Neuron (in vitro differentiated cells): ENCODE data around the gene ATP2C2.

Experiments
- H2AFZ ChIP-seq: one replicate; pipeline ENCODE4 v1.6.1; 2013; ENCODE audit warnings: low read depth, mild to moderate bottlenecking, inconsistent platforms, low read length, moderate library complexity
- H3K27me3 ChIP-seq: one replicate; pipeline ENCODE4 v1.6.1; 2013; ENCODE audit warnings: low read length; ENCODE audit not compliant: insufficient read depth
- H3K36me3 ChIP-seq: one replicate; pipeline ENCODE4 v1.6.1; 2013; ENCODE audit warnings: low read length; ENCODE audit not compliant: insufficient read depth
- H3K4me1 ChIP-seq: one replicate; pipeline ENCODE4 v1.6.1; 2013; ENCODE audit warnings: low read length; ENCODE audit not compliant: insufficient read depth
- H3K4me3 ChIP-seq: 2 replicates; pipeline ENCODE4 v1.5.1; 2013; ENCODE audit warnings: mild to moderate bottlenecking, low read length, moderate library complexity
- H3K9me3 ChIP-seq: one replicate; pipeline ENCODE4 v1.6.1; 2013; ENCODE audit warnings: low read length

Gene ATP2C2

GRCh38 chr16:84479716-84480450, 111.5 kb downstream of the ATP2C2 start:
- no peaks in the 10 kb centered on the region for H3K27me3 ChIP-seq
- H3K36me3 ChIP-seq = peaks cover 30% of the 10 kb centered on the region
- peaks cover 22% of the 10 kb centered on the region for H3K4me1 ChIP-seq
- H3K4me3 ChIP-seq = no peak overlapping the region
- H3K9me3 ChIP-seq = peaks cover 5% of the 10 kb centered on the region
- no peak overlapping the region for H2AFZ ChIP-seq

- H3K27me3 ChIP-seq = no peaks in the 10 kb centered on the region
- H2AFZ ChIP-seq = no peak overlapping the region
- H3K4me3 ChIP-seq = no peak overlapping the region
- peaks cover 33% of the 10 kb centered on the region for H3K36me3 ChIP-seq
- H3K4me1 ChIP-seq = peaks cover 16% of the 10 kb centered on the region
- H3K9me3 ChIP-seq = peaks cover 3% of the 10 kb centered on the region
Measured at GRCh38 chr16:84481051-84481735, 112.9 kb downstream of the ATP2C2 start.

GRCh38 chr16:84482001-84482891, 113.9 kb downstream of the ATP2C2 start:
- H2AFZ ChIP-seq = no peak overlapping the region
- no peaks in the 10 kb centered on the region for H3K27me3 ChIP-seq
- peaks cover 3% of the 10 kb centered on the region for H3K9me3 ChIP-seq
- no peak overlapping the region for H3K4me3 ChIP-seq
- peaks cover 12% of the 10 kb centered on the region for H3K4me1 ChIP-seq
- H3K36me3 ChIP-seq = peaks cover 40% of the 10 kb centered on the region

GRCh38 chr16:84482951-84483881, 114.9 kb downstream of the ATP2C2 start:
- Histone ChIP-seq H2AFZ (no peak overlapping the region), H3K9me3 (peaks cover 3% of the 10 kb centered on the region), H3K36me3 (peaks cover 44% of the 10 kb centered on the region), H3K4me1 (peaks cover 7% of the 10 kb centered on the region), H3K27me3 (no peaks in the 10 kb centered on the region), H3K4me3 (no peak overlapping the region)

DNA sequence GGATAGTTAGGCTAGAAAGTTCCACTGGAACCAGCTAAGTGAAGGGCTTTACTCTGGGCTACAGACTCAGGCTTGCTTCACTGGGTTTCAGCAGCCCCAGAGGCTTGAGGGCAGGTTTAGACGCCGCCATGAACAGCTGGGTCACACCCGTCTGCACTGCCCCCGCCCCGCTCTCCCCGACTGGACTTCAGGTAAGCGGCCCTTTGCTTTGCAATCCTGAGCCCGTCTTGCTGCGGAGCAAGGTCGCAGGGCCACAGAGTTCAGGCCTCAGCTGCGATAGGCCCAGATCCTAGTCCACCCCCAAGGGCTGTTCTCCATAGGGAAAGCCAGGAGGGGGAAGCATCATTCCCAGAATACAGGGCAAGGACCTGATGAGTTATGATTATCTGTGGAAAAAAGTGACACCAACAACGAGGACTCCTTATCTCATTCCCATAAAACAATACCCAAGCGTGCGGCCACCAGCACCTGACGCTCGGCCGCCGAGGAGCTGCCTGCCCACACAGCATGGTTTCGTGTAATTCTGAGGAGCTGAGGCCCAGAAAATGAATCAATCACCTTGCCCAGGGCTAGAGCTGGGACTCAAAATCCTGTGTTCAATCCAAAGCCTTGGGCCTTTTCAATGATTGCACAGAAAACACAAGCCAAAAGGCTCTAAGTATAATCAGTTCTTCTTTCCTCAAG, 115.7 kb downstream of the ATP2C2 start:
- H2AFZ ChIP-seq = no peak overlapping the region
- peaks cover 3% of the 10 kb centered on the region for H3K9me3 ChIP-seq
- peaks cover 46% of the 10 kb centered on the region for H3K36me3 ChIP-seq
- H3K27me3 ChIP-seq = no peaks in the 10 kb centered on the region
- H3K4me3 ChIP-seq = no peak overlapping the region
- peaks cover 4% of the 10 kb centered on the region for H3K4me1 ChIP-seq

- Histone ChIP-seq H2AFZ (no peak overlapping the region), H3K36me3 (peaks cover 51% of the 10 kb centered on the region), H3K27me3 (no peaks in the 10 kb centered on the region), H3K4me1 (peaks cover 4% of the 10 kb centered on the region), H3K9me3 (peaks cover 3% of the 10 kb centered on the region), H3K4me3 (no peak overlapping the region)
Measured at GRCh38 chr16:84484579-84485254, 116.4 kb downstream of the ATP2C2 start.

- Histone ChIP-seq H3K4me3 (no peak overlapping the region), H3K36me3 (peaks cover 48% of the 10 kb centered on the region)
Measured at GRCh38 chr16:84485255-84486010, 117.1 kb downstream of the ATP2C2 start.

DNA sequence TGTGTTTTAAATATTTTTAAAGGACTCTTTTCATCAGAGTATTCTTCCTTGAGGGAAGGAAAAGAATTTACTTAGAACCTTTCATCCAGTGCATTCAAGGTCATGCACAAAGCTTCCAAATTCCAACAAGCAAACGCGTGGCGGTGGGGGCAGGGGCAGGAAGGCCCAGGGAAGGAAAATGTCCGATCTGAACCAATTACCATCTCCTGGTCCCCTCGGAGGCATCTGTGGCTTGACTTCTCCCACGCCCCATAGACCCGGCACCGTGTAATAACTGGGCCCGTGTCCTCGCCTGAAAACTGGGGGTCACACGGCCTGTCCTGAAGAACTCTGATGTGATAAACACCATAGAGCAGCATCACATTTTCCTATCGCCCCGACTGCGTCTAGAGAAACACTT, 117.8 kb downstream of the ATP2C2 start:
- Histone ChIP-seq H3K36me3 (peaks cover 50% of the 10 kb centered on the region), H3K27me3 (no peaks in the 10 kb centered on the region), H2AFZ (no peak overlapping the region), H3K4me3 (no peak overlapping the region), H3K9me3 (no peaks in the 10 kb centered on the region), H3K4me1 (peaks cover 4% of the 10 kb centered on the region)

More at GRCh38 chr16:84485255-84486010, 117.1 kb downstream of the ATP2C2 start:
- Histone ChIP-seq H3K9me3 (no peaks in the 10 kb centered on the region), H3K27me3 (no peaks in the 10 kb centered on the region), H2AFZ (no peak overlapping the region), H3K4me1 (peaks cover 4% of the 10 kb centered on the region)

DNA sequence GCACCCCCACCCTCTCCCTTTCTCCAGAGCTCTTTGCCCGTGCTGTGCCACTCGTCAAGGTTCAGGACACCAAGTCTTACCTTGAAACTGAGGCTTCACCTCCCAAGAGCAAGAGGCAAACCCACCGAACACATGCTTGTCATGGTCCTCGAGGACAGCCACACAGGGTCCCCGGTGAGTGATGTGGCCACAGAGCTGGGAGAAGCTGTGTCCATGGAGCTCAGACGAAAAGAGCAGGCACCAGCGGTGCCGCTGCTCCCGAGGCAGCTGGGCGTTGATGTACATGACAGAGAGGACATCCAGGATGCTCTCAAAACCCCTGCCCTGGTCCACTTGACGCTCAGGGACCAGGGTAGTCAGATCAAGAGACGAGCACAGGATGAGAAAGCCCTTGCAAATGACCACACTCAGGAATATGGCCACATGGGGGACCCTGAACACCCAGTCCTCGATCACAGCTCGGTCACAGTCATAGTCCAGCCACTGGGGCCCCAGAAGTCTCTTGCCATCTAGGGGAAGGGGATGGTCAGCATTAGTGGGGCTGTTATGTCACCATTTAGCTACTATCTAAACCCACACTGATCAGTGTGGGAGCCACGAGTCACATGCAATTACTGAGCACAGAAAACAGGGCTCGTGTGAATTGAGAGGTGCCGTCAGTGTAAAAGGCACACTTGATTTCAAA, 118.4 kb downstream of the ATP2C2 start:
- peaks cover 4% of the 10 kb centered on the region for H3K4me1 ChIP-seq
- no peaks in the 10 kb centered on the region for H3K27me3 ChIP-seq
- no peak overlapping the region for H3K4me3 ChIP-seq
- H2AFZ ChIP-seq = no peak overlapping the region
- H3K9me3 ChIP-seq = no peaks in the 10 kb centered on the region
- H3K36me3 ChIP-seq = peaks cover 50% of the 10 kb centered on the region

DNA sequence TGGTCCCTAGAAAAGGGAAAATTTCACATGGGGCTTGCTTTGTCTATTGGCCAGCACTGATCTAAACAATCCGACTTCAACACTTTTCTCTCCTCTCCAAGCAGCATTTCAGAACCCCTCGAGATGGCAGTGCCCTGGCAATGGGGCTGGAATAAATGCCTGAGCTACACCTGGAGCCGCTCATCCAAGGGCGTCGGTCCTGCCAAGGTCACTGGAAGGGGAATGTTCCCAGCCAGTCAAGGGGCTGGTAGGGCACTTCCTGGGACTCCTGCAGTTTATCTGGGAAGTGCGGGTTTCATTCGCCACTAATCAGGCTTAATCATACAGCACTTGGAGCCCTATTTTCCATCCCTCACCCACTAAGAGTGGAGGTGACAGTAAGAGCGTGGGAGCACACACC, 119.0 kb downstream of the ATP2C2 start:
- H3K36me3 ChIP-seq = peaks cover 50% of the 10 kb centered on the region
- H3K4me1 ChIP-seq = peaks cover 4% of the 10 kb centered on the region
- no peak overlapping the region for H3K4me3 ChIP-seq
- H3K27me3 ChIP-seq = no peaks in the 10 kb centered on the region
- H3K9me3 ChIP-seq = no peaks in the 10 kb centered on the region
- no peak overlapping the region for H2AFZ ChIP-seq
